SIG-M5 (cell line): ENCODE results near the gene HEBP2.
"Not testable (repeated sequence)": the region's sequence is repeated elsewhere in the genome, so short reads cannot be mapped to it uniquely, and the experiment has no call there.

Experiments
- DNase-seq: peaks from one replicate; lab custom pipeline; 2025; lab: John Stamatoyannopoulos, UW

The HEBP2 gene, protein sequence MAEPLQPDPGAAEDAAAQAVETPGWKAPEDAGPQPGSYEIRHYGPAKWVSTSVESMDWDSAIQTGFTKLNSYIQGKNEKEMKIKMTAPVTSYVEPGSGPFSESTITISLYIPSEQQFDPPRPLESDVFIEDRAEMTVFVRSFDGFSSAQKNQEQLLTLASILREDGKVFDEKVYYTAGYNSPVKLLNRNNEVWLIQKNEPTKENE

GRCh38 chr6:138403801-138404665 is at the start of gene HEBP2:
Gene HEBP2 (plus strand): TSS chr6:138404223. CDS start chr6:138404496, 273 bp downstream.
- peak; percentile 59 for DNase-seq

DNA sequence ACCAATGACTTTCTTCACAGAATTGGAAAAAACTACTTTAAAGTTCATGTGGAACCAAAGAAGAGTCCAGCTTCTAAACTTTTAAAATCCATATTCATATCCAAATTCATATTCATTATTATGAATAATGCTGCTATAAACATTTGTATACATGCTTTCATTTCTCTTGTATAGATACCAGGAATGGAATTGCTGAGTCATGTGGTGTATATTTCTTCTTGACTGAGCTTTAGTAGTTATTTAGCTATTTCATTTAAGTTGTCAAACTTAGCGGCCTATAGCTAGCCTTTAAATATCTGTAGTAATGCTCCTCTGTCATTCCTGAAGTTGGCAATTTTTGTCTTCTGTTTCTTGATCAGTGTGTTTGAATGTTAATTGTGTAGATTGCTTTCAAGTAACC is 46.1 kb upstream of the HEBP2 start:
- no peak for DNase-seq

GRCh38 chr6:138368684-138369083 is 35.3 kb upstream of the HEBP2 start:
- DNase-seq = not testable (repeated sequence)

- no peak for DNase-seq
These were observed 33.2 kb upstream of the HEBP2 start for GRCh38 chr6:138370631-138371451.

GRCh38 chr6:138371452-138371711 is 32.6 kb upstream of the HEBP2 start:
- no peak for DNase-seq

DNA sequence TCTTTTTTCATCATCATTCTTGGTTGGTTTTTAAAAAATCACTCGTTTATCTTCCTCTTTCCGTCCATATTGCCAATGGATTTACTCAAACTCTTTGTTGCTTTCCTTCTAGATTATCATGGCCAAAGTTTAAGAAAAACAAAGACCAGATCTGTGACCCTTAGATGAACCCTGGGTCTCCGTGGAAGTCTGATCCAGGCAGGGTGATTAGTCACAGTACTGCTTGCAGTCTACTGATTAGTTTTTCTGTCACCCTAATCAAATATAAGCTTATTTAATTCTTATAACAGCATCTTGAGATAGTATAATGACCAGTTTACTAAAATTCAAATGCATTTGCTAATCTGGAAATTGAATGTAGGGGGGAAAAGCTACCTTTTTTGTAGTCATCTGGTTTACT is 32.3 kb upstream of the HEBP2 start:
- DNase-seq = no peak

GRCh38 chr6:138372711-138373463 is 31.1 kb upstream of the HEBP2 start:
- no peak for DNase-seq

DNA sequence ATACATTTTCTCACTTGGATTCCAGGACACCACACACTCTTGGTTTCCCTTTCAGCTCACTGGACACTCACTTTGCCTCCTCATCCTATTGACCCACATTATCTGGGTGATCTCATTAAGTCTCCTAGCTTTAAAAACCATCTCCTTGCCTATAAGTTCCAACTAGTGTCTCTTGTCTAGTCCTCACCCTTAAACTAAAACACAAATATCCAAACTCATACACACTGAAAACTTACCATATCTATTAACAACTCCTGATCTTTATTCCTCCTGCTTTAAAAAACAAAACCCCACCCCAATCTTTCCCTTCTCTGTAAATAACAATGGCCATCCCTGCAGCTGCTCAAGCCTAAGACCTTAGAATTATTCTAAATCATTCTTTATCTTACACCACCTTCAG is 29.8 kb upstream of the HEBP2 start:
- DNase-seq = no peak

GRCh38 chr6:138374815-138375214 is 29.2 kb upstream of the HEBP2 start:
- DNase-seq = no peak

- DNase-seq = no peak
These were observed 27.0 kb upstream of the HEBP2 start for GRCh38 chr6:138377042-138377441.

DNA sequence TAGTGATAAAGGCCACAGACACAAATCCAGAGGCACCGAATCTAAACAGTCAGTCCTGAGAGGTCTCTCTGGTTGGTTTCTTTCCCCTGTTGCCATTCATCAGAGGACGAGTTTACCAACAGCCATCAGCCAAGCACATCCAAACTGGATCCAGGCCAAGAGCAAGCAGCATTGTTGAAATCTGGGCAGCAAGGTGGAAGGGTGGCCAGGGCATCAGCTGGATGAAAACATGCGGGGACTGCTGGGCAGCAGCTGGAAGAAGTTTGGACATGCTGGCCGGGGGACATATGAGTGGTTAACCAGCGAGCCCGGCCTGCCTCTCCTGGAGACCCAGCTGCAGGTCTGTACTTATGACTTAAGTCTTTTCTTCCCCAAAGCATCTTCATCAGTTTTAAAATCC is 26.2 kb upstream of the HEBP2 start, which contains the start of gene SMIM28:
SMIM28 (plus strand) TSS at position 62 of the 400 bp plus-strand sequence; CDS start at position 230, 168 bp downstream.
- no peak for DNase-seq

DNA sequence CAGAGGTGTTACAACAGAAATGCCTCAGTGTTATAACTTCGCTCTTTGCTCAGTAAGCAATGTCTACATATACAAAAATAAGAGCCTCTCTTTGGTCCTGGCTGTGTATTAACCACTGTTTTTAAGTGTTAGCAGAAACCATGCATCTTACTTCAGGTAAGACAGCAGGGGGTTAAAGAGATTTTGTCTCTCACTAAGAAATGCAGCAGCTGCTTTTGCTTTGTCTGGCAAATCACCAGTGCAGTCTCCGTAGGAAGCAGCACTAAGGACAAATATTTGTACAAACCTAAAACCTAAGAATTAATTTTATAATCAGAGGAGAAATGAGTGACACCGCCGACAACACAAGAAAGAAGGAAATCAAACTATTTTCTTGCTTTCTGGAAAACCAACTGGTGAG is 25.6 kb upstream of the HEBP2 start:
- DNase-seq = no peak

- no peak for DNase-seq
These were observed 21.3 kb upstream of the HEBP2 start for GRCh38 chr6:138382498-138383265.

GRCh38 chr6:138383776-138384175 is 20.2 kb upstream of the HEBP2 start:
- no peak for DNase-seq

- DNase-seq = no peak
These were observed 17.1 kb upstream of the HEBP2 start for GRCh38 chr6:138386897-138387296.

- DNase-seq = no peak
These were observed 16.2 kb upstream of the HEBP2 start for GRCh38 chr6:138387577-138388368.

DNA sequence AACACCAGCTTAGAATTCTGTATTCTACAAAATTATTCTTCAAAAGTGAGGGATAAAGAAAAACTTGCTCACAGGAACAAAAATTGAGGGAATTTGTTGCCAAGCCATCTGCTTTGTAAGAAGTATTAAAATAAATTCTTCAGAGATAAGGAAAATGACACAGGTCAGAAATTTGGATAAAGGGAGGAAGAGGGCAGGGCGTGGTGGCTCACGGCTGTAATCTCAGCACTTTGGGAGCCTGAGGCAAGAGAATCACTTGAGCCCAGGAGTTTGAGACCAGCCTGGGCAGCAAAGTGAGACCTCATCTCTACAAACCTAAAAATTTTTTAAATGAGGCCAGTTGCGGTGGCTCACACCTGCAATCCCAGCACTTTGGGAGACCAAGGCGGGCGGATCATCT is 14.5 kb upstream of the HEBP2 start:
- DNase-seq = no peak

DNA sequence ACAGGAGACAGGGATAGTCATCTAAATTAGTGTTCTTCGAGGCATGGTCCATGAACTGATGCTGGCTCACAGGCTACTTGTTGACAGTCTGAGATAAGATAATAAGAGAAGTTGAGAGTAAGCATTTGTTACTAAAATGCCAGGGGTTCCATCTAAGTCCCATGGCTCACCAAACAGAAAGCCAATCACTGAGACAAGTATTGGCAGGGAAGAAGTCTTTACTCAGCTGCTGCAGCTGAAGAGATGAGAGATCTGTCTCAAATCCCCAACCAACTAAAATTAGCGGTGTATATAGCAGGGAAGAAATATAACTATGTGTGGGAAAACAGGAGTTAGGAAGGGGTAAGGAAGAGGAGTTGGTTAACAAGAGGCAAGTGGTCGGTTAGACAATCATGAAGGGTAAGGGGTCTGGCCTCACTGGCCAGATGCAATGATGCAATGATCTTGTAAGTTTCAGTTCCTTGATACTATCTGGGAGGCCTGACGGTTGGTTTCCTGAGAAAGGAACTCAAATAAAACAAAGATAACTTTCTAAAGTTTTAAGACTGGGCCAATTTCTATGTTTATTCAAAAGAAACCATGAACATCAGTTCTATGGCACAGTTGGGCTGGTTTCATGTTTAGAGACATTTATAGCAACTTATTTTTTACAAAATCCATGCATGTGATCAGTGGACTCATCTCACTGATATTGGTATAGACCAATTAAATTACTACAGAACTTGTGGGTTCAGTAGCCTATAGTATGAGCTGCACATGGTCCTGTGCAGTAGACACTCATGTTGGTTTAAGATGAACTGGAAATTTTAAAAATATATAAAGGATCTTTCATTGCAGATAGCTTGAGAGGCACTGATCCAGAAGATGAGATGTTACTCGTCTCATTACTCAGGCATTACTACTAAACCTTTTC is 9.9 kb upstream of the HEBP2 start:
- no peak for DNase-seq

GRCh38 chr6:138396709-138397108 is 7.3 kb upstream of the HEBP2 start:
- DNase-seq = no peak
